HCT116 (cell line): ENCODE results near the gene CAMSAP3. TPM values are rescaled to one million over a fixed set of nuclear protein-coding genes. Genes with fewer than 3 reads are reported as not detected.

Experiments
- ATAC-seq: fragments of 200-7000 bp; cut with Tn5 transposase; 2 replicates; pipeline ENCODE4 v1.9.1; 2020; ENCODE audit warnings: mild to moderate bottlenecking, moderate library complexity
- BruUV-seq: library from RNA; stranded (reverse); fragments of 400-500 nt; replicated peaks from 2 replicates; lab custom pipeline; 2021; lab: Mats Ljungman, UMichigan
- CTCF ChIA-PET: fragments of 300-600 bp; sonication (Branson Sonifier 250); formaldehyde crosslinking; loops from one replicate; lab custom pipeline; 2021; ENCODE audit warnings: antibody characterized with exemption; lab: Charles Lee
- POLR2A ChIA-PET: fragments of 300-600, 350-600 bp; sonication (Branson Sonifier 250); formaldehyde crosslinking; loops from one replicate; lab custom pipeline; 2021; ENCODE audit warnings: antibody characterized with exemption; lab: Charles Lee
- RAD21 ChIA-PET, 2 experiments: fragments of 300-600 bp; sonication (Branson Sonifier 250); formaldehyde crosslinking; loops; one replicate each; lab custom pipeline; 2023; ENCODE audit warnings: low total read pairs in 2 of 2; ENCODE audit not compliant: uncharacterized antibody in 2 of 2, unreplicated experiment in 2 of 2, low non-redundant PET in 1 of 2; lab: Charles Lee
- DNase-seq: peaks from one replicate; pipeline ENCODE4 v3.0.0-alpha.2; 2010; ENCODE audit warnings: low read depth, low spot score
- H2AFZ ChIP-seq: fragments of 200-600 bp; shearing (Covaris generic), sonication (generic); 2 replicates; pipeline ENCODE4 v1.6.1; 2017; ENCODE audit warnings: low read depth, mixed run types, mixed read lengths, antibody characterized with exemption, low read length; ENCODE audit not compliant: poor library complexity, severe bottlenecking
- H3K27ac ChIP-seq: 2 replicates; pipeline ENCODE4 v1.5.1; 2012; ENCODE audit warnings: low read depth, low read length
- H3K27me3 ChIP-seq: fragments of 200-600 bp; sonication (generic); 2 replicates; pipeline ENCODE4 v1.6.1; 2016; ENCODE audit warnings: mixed run types, low read length, mixed read lengths; ENCODE audit not compliant: insufficient read depth
- H3K36me3 ChIP-seq, 2 experiments: fragments of 200-500 bp in 1 of 2; fragments of 200-600 bp in 1 of 2; sonication (Bioruptor generic) in 1 of 2; sonication (generic) in 1 of 2; 2 replicates each; pipeline versions ENCODE4 v1.5.1 to v1.6.1; 2014 to 2016; ENCODE audit warnings: low read length in 2 of 2, inconsistent platforms in 1 of 2, mixed read lengths in 1 of 2, mixed run types in 1 of 2; ENCODE audit not compliant: insufficient read depth in 2 of 2, control insufficient read depth in 1 of 2
- H3K4me1 ChIP-seq, 2 experiments: fragments of 200-600 bp in 1 of 2; sonication (generic) in 1 of 2; 2 replicates each; pipeline versions ENCODE4 v1.5.1 to v1.6.1; 2012 to 2017; ENCODE audit warnings: low read length in 2 of 2, inconsistent platforms in 1 of 2, mild to moderate bottlenecking in 1 of 2, mixed read lengths in 1 of 2, mixed run types in 1 of 2, moderate library complexity in 1 of 2; ENCODE audit not compliant: insufficient read depth in 2 of 2, control insufficient read depth in 1 of 2
- H3K4me2 ChIP-seq: fragments of 200-600 bp; sonication (generic); 2 replicates; pipeline ENCODE4 v1.6.1; 2017; ENCODE audit warnings: mixed run types, low read length, mixed read lengths
- H3K4me3 ChIP-seq, 2 experiments: fragments of 200-600 bp in 1 of 2; sonication (generic) in 1 of 2; replicated peaks in 1 of 2; 2 replicates each; pipeline ENCODE4 v1.5.1; 2011 to 2016; ENCODE audit warnings: low read length in 2 of 2, control low read depth in 1 of 2, low read depth in 1 of 2, mild to moderate bottlenecking in 1 of 2, mixed read lengths in 1 of 2, mixed run types in 1 of 2
- H3K79me2 ChIP-seq: fragments of 200-600 bp; sonication (generic); 2 replicates; pipeline ENCODE4 v1.6.1; 2017; ENCODE audit warnings: mild to moderate bottlenecking, mixed run types, low read length, moderate library complexity, mixed read lengths; ENCODE audit not compliant: insufficient read depth
- H3K9ac ChIP-seq: fragments of 200-600 bp; sonication (generic); 2 replicates; pipeline ENCODE4 v1.6.1; 2016; ENCODE audit warnings: low read length, mixed read lengths
- H3K9me2 ChIP-seq: fragments of 200-600 bp; sonication (generic), shearing (Covaris generic); 2 replicates; pipeline ENCODE4 v1.6.1; 2017; ENCODE audit warnings: mixed run types, mild to moderate bottlenecking, moderate library complexity; ENCODE audit not compliant: insufficient read depth
- H3K9me3 ChIP-seq, 2 experiments: fragments of 200-500 bp in 1 of 2; fragments of 200-600 bp in 1 of 2; sonication (Bioruptor generic) in 1 of 2; sonication (generic) in 1 of 2; 2 replicates each; pipeline ENCODE4 v1.6.1; 2014 to 2017; ENCODE audit warnings: low read length in 2 of 2, mixed read lengths in 2 of 2, inconsistent platforms in 1 of 2, low read depth in 1 of 2, mild to moderate bottlenecking in 1 of 2, mixed run types in 1 of 2, moderate library complexity in 1 of 2; ENCODE audit not compliant: control insufficient read depth in 1 of 2, insufficient read depth in 1 of 2
- H4K20me1 ChIP-seq: fragments of 200-600 bp; sonication (generic), shearing (Covaris generic); 2 replicates; pipeline ENCODE4 v1.6.1; 2017; ENCODE audit warnings: mixed run types, mild to moderate bottlenecking, moderate library complexity; ENCODE audit not compliant: insufficient read depth
- CEBPB ChIP-seq: IDR thresholded peaks from 2 replicates; pipeline ENCODE4 v1.6.1; 2012; ENCODE audit warnings: low read depth
- EGR1 ChIP-seq: IDR thresholded peaks from 2 replicates; pipeline ENCODE4 v1.6.1; 2012; ENCODE audit warnings: low read depth
- ELF1 ChIP-seq: IDR thresholded peaks from 2 replicates; pipeline ENCODE4 v1.6.1; 2012; ENCODE audit warnings: low read depth, borderline replicate concordance
- EZH2phosphoT487 ChIP-seq: fragments of 200-600 bp; IDR thresholded peaks from 2 replicates; pipeline ENCODE4 v1.6.1; 2018; ENCODE audit warnings: antibody characterized with exemption, borderline replicate concordance
- FOSL1 ChIP-seq: IDR thresholded peaks from 2 replicates; pipeline ENCODE4 v1.6.1; 2012; ENCODE audit warnings: low read depth
- POLR2A ChIP-seq: IDR thresholded peaks from 2 replicates; pipeline ENCODE4 v1.7.0; 2011; ENCODE audit warnings: borderline replicate concordance; ENCODE audit not compliant: insufficient read depth, insufficient read length; ENCODE audit errors: extremely low read depth
- POLR2AphosphoS5 ChIP-seq: IDR thresholded peaks from 2 replicates; pipeline ENCODE4 v1.6.1; 2011; ENCODE audit warnings: mild to moderate bottlenecking, low read depth, low read length, moderate library complexity
- RAD21 ChIP-seq: IDR thresholded peaks from 2 replicates; pipeline ENCODE4 v1.6.1; 2012; ENCODE audit warnings: low read depth, mild to moderate bottlenecking
- SIN3A ChIP-seq: IDR thresholded peaks from 2 replicates; pipeline ENCODE4 v1.6.1; 2012; ENCODE audit warnings: low read depth
- SP1 ChIP-seq: IDR thresholded peaks from 2 replicates; pipeline ENCODE4 v1.6.1; 2012; ENCODE audit warnings: low read depth
- SRF ChIP-seq: IDR thresholded peaks from 2 replicates; pipeline ENCODE4 v1.6.1; 2012; ENCODE audit warnings: low read depth
- TCF7L2 ChIP-seq: IDR thresholded peaks from 2 replicates; pipeline ENCODE4 v1.7.0; 2011; ENCODE audit warnings: borderline replicate concordance, inconsistent platforms; ENCODE audit not compliant: insufficient read depth, insufficient read length; ENCODE audit errors: extremely low read depth
- YY1 ChIP-seq: IDR thresholded peaks from 2 replicates; pipeline ENCODE4 v1.6.1; 2011; ENCODE audit warnings: low read length, low read depth, moderate library complexity, mild to moderate bottlenecking; ENCODE audit not compliant: insufficient replicate concordance; ENCODE audit errors: extremely low read depth
- ZNF274 ChIP-seq: fragments of 200-500 bp; sonication (Bioruptor generic); IDR thresholded peaks from 2 replicates; pipeline ENCODE4 v1.6.1; 2014; ENCODE audit warnings: mild to moderate bottlenecking, low read depth, low read length, inconsistent platforms
- intact Hi-C: fragments of 100-400 bp; cut with micrococcal nuclease; formaldehyde crosslinking; loops from 2 replicates; pipeline ENCODE4 v1.10.0; 2022
- total RNA-seq: library from RNA; stranded (reverse); gene quantifications from one replicate; pipeline ENCODE4 v1.2.1, GENCODE V29; 2021; ENCODE audit not compliant: unreplicated experiment

CAMSAP3 gene
- total RNA-seq, 1 experiment from 2014 or later = 24.0 TPM

DNA sequence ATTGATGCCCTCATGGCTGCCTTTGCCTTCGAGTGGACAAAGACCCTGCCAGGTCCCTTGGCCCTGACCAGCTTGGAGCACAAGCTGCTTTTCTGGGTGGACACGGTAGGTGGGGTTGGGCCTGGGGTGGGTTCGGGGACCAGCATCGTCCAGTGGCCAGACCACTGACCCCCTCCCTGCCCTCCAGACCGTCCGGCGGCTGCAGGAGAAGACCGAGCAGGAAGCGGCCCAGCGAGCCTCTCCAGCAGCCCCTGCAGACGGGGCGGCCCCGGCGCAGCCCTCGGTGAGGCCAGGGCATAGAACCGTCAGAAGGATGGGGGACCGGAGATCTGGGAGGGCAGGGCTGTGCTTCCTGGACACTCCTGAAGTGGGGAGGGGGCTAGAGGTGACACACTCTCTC lies 10.6 kb downstream of the CAMSAP3 start (continued):
- TF ChIP-seq SP1 = no peak
- TF ChIP-seq POLR2A = no peak
- TF ChIP-seq CEBPB = no peak
- TF ChIP-seq EZH2phosphoT487 = no peak
- TF ChIP-seq ELF1 = no peak
- TF ChIP-seq RAD21 = no peak
- no peak for TF ChIP-seq POLR2AphosphoS5
- TF ChIP-seq YY1 = no peak
- no peak for TF ChIP-seq ZNF274
- TF ChIP-seq TCF7L2 = no peak
- TF ChIP-seq SRF = no peak
- no peak for TF ChIP-seq EGR1

DNA sequence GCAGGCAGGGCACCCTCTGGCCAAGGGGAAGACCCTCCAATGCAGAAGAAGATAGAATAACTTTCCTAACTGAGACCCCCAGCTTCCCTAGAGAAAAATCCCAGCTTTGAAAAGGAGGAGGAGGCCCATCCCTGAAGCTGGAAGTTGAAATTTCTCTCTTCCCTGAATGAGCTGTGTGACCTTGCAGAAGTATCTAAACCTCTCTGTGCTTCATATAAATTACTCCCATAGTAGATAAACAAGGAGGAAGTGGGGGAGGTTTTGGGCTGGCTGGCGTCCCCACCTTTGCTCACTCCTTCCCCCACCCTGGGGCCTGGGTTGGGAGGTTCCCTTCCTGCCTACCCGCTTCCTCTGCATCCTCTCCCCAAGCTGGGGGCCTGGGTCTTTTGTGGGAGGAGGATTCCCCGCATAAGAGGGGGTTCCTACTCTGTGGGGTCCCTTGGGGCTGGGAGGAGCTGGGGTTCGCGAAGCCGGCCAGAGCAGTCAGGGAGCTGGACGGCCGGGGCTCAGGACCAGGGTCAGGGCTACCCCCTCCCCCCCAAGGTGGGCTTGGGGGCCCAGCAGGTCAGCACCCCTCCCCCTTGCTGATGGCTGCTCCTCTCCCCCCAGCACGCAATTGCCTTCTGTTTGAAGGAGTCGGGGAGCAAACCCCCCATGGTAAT lies 11.7 kb downstream of the CAMSAP3 start:
- intact Hi-C loops = no loop called here
- Histone ChIP-seq H3K27me3 (no peaks in the 10 kb centered on the region), H3K4me3 (no peak overlapping the region), H3K4me1 (peaks cover 5 to 33% of the 10 kb centered on the region in 2 experiments), H3K9ac (no peak overlapping the region), H3K9me2 (no peaks in the 10 kb centered on the region), H3K36me3 (peaks cover 3 to 7% of the 10 kb centered on the region in 2 experiments), H3K4me2 (no peak overlapping the region), H3K79me2 (peaks cover 13% of the 10 kb centered on the region; the same call in 1 of the 2 replicates), H2AFZ (no peak overlapping the region), H3K27ac (no peak overlapping the region), H4K20me1 (no peaks in the 10 kb centered on the region), H3K9me3 (no peaks in the 10 kb centered on the region)
- ChIA-PET RAD21 (no interaction called here), POLR2A (no interaction called here), CTCF (interaction anchor here (0.5 to 1.2 kb wide), 2 partner anchors 39 kb away, joined by 3 to 4 read pairs; no protein-coding TSS in a partner anchor)
- no peak for DNase-seq
- TF ChIP-seq EZH2phosphoT487 (no peak), SRF (no peak), SP1 (no peak), FOSL1 (no peak), CEBPB (no peak), SIN3A (no peak)
- no TSS peak for BruUV-seq
- ATAC-seq = no peak
